H9 (cell line): ENCODE data around the gene UBE2L6. TPM values are rescaled to one million over a fixed set of nuclear protein-coding genes. Genes with fewer than 3 reads are reported as not detected.

Experiments used
- DNase-seq: peaks from one replicate; pipeline ENCODE4 v3.0.0-alpha.2; 2017
- H2AFZ ChIP-seq: one replicate; pipeline ENCODE4 v1.6.1; 2013; ENCODE audit warnings: mild to moderate bottlenecking, low read length, control low read depth, moderate library complexity
- H2AK5ac ChIP-seq: 2 replicates; pipeline ENCODE4 v1.6.1; 2013; ENCODE audit warnings: low read length, control low read depth, mixed read lengths; ENCODE audit not compliant: insufficient read length
- H2BK120ac ChIP-seq: one replicate; pipeline ENCODE4 v1.6.1; 2013; ENCODE audit warnings: low read depth, mild to moderate bottlenecking, low read length, control low read depth, inconsistent platforms; ENCODE audit not compliant: poor library complexity, severe bottlenecking
- H2BK12ac ChIP-seq: 2 replicates; pipeline ENCODE4 v1.6.1; 2013; ENCODE audit warnings: low read length, control low read depth, mixed read lengths, low read depth; ENCODE audit not compliant: insufficient read length
- H2BK15ac ChIP-seq: 2 replicates; pipeline ENCODE4 v1.6.1; 2013; ENCODE audit warnings: low read depth, low read length, control low read depth
- H2BK20ac ChIP-seq: one replicate; pipeline ENCODE4 v1.6.1; 2013; ENCODE audit warnings: low read depth, mild to moderate bottlenecking, low read length, control low read depth, inconsistent platforms; ENCODE audit not compliant: poor library complexity, severe bottlenecking
- H2BK5ac ChIP-seq: 2 replicates; pipeline ENCODE4 v1.6.1; 2013; ENCODE audit warnings: low read length, control low read depth, mixed read lengths; ENCODE audit not compliant: insufficient read length
- H3K14ac ChIP-seq: 2 replicates; pipeline ENCODE4 v1.6.1; 2013; ENCODE audit warnings: low read length, control low read depth; ENCODE audit not compliant: insufficient read depth
- H3K18ac ChIP-seq: 2 replicates; pipeline ENCODE4 v1.6.1; 2013; ENCODE audit warnings: low read depth, mild to moderate bottlenecking, mixed read lengths, low read length, control low read depth; ENCODE audit not compliant: insufficient read length
- H3K23ac ChIP-seq: 2 replicates; pipeline ENCODE4 v1.6.1; 2013; ENCODE audit warnings: low read length, control low read depth, mixed read lengths, low read depth; ENCODE audit not compliant: insufficient read length
- H3K23me2 ChIP-seq: 2 replicates; pipeline ENCODE4 v1.6.1; 2013; ENCODE audit warnings: low read depth, mild to moderate bottlenecking, mixed read lengths, low read length, control low read depth; ENCODE audit not compliant: insufficient read length, poor library complexity, severe bottlenecking
- H3K27ac ChIP-seq: 2 replicates; pipeline ENCODE4 v1.5.1; 2013; ENCODE audit warnings: low read length, control low read depth, mixed read lengths, low read depth; ENCODE audit not compliant: insufficient read length
- H3K27me3 ChIP-seq: 2 replicates; pipeline ENCODE4 v1.6.1; 2013; ENCODE audit warnings: low read length, control low read depth, inconsistent platforms; ENCODE audit not compliant: insufficient read depth
- H3K4ac ChIP-seq: 2 replicates; pipeline ENCODE4 v1.6.1; 2013; ENCODE audit warnings: low read depth, mild to moderate bottlenecking, control low read depth, inconsistent platforms, low read length, moderate library complexity
- H3K4me1 ChIP-seq: 2 replicates; pipeline ENCODE4 v1.6.1; 2013; ENCODE audit warnings: low read length, control low read depth, inconsistent platforms; ENCODE audit not compliant: insufficient read depth
- H3K4me2 ChIP-seq: 2 replicates; pipeline ENCODE4 v1.6.1; 2013; ENCODE audit warnings: low read length, control low read depth, mixed read lengths; ENCODE audit not compliant: insufficient read length, insufficient read depth
- H3K56ac ChIP-seq: 2 replicates; pipeline ENCODE4 v1.6.1; 2013; ENCODE audit warnings: low read depth, mild to moderate bottlenecking, mixed read lengths, low read length, control low read depth; ENCODE audit not compliant: insufficient read length
- H3K79me1 ChIP-seq: 2 replicates; pipeline ENCODE4 v1.6.1; 2013; ENCODE audit warnings: low read depth, mild to moderate bottlenecking, moderate library complexity, low read length, control low read depth, inconsistent platforms; ENCODE audit not compliant: insufficient read depth, poor library complexity, severe bottlenecking
- H3K79me2 ChIP-seq: 2 replicates; pipeline ENCODE4 v1.6.1; 2013; ENCODE audit warnings: low read length, control low read depth, inconsistent platforms; ENCODE audit not compliant: insufficient read depth
- H3K9ac ChIP-seq: 2 replicates; pipeline ENCODE4 v1.6.1; 2013; ENCODE audit warnings: low read length, control low read depth, mixed read lengths; ENCODE audit not compliant: insufficient read length; ENCODE audit errors: extremely low read depth
- H3K9me3 ChIP-seq: one replicate; pipeline ENCODE4 v1.6.1; 2013; ENCODE audit warnings: low read depth, low read length, inconsistent platforms; ENCODE audit not compliant: control insufficient read depth
- H3T11ph ChIP-seq: one replicate; pipeline ENCODE4 v1.6.1; 2013; ENCODE audit warnings: mild to moderate bottlenecking, low read length, control low read depth, inconsistent platforms
- H4K20me1 ChIP-seq: one replicate; pipeline ENCODE4 v1.6.1; 2013; ENCODE audit not compliant: control insufficient read depth, insufficient read length, insufficient read depth
- H4K5ac ChIP-seq: 2 replicates; pipeline ENCODE4 v1.6.1; 2013; ENCODE audit warnings: low read depth, mild to moderate bottlenecking, mixed read lengths, low read length, control low read depth; ENCODE audit not compliant: insufficient read length
- H4K8ac ChIP-seq: replicated peaks from 2 replicates; pipeline ENCODE4 v1.6.1; 2013; ENCODE audit warnings: low read length, control low read depth, mixed read lengths, low read depth; ENCODE audit not compliant: insufficient read length
- H4K91ac ChIP-seq: 2 replicates; pipeline ENCODE4 v1.6.1; 2013; ENCODE audit warnings: low read depth, mild to moderate bottlenecking, moderate library complexity, mixed read lengths, low read length, control low read depth; ENCODE audit not compliant: insufficient read length
- H3K27ac Mint-ChIP-seq, 3 experiments: 2 replicates in 2 of 3; 3 replicates in 1 of 3; pipeline ENCODE4 v1.8.0; 2020 to 2021; ENCODE audit warnings: mixed read lengths in 3 of 3, mild to moderate bottlenecking in 1 of 3, moderate library complexity in 1 of 3
- H3K27me3 Mint-ChIP-seq: 2 replicates; pipeline ENCODE4 v1.8.0; 2021; ENCODE audit warnings: low read depth, mild to moderate bottlenecking, moderate library complexity, mixed read lengths
- H3K36me3 Mint-ChIP-seq, 3 experiments: 2 replicates in 2 of 3; 3 replicates in 1 of 3; pipeline ENCODE4 v1.8.0; 2020 to 2021; ENCODE audit warnings: low read depth in 3 of 3, mixed read lengths in 3 of 3; ENCODE audit not compliant: insufficient read depth in 1 of 3
- H3K4me1 Mint-ChIP-seq, 2 experiments: 2 replicates each; pipeline ENCODE4 v1.8.0; 2020; ENCODE audit warnings: mixed read lengths in 2 of 2
- H3K4me3 Mint-ChIP-seq, 2 experiments: 2 replicates in 1 of 2; 3 replicates in 1 of 2; pipeline ENCODE4 v1.8.0; 2020 to 2021; ENCODE audit warnings: mild to moderate bottlenecking in 2 of 2, mixed read lengths in 2 of 2, moderate library complexity in 1 of 2
- H3K9me3 Mint-ChIP-seq, 2 experiments: 2 replicates in 1 of 2; 3 replicates in 1 of 2; pipeline ENCODE4 v1.8.0; 2020; ENCODE audit warnings: mild to moderate bottlenecking in 2 of 2, mixed read lengths in 2 of 2, moderate library complexity in 1 of 2
- WGBS: extraction: QIAGEN DNeasy Blood & Tissue Kit; methylation state at CpG from one replicate; pipeline ENCODE4 v1.1.7; 2013; ENCODE audit warnings: missing lambda C conversion rate, low lambda C conversion rate, mixed read lengths; ENCODE audit not compliant: insufficient read length; ENCODE audit errors: extremely low coverage; 5-methylcytosine and 5-hydroxymethylcytosine counted together
- total RNA-seq: library from RNA; stranded (reverse); gene quantifications from 2 replicates; pipeline ENCODE4 v1.2.1, GENCODE V29; 2021
- TF ChIP-seq, protein P1 (sequence below): fragments of 200-600 bp; sonication (generic); conservative IDR thresholded peaks from 3 replicates; pipeline ENCODE4 v1.8.0; 2021; ENCODE audit warnings: antibody characterized with exemption, mild to moderate bottlenecking

UBE2L6 gene
- total RNA-seq, 1 experiment from 2014 or later, result 38.9 TPM

GRCh38 chr11:57605028-57605420 is 37.6 kb upstream of the UBE2L6 start:
- no peaks in the 10 kb centered on the region for H3K9me3 Mint-ChIP-seq
- no peak for DNase-seq
- Histone ChIP-seq H3K27ac (no peak overlapping the region), H2BK120ac (no peak overlapping the region), H4K91ac (no peak overlapping the region), H3K79me2 (no peaks in the 10 kb centered on the region), H2BK20ac (no peak overlapping the region), H3K79me1 (no peaks in the 10 kb centered on the region), H3K9ac (no peak overlapping the region), H3K27me3 (no peaks in the 10 kb centered on the region), H3K4me2 (no peak overlapping the region), H3K9me3 (no peaks in the 10 kb centered on the region), H2BK15ac (no peak overlapping the region), H3K56ac (no peak overlapping the region), H3K23me2 (no peaks in the 10 kb centered on the region), H4K8ac (no peak overlapping the region), H2BK5ac (no peak overlapping the region), H4K5ac (no peak overlapping the region), H3K14ac (no peak overlapping the region), H3K4ac (no peak overlapping the region), H4K20me1 (no peaks in the 10 kb centered on the region), H3T11ph (no peak overlapping the region), H2AFZ (no peak overlapping the region), H3K18ac (no peak overlapping the region), H3K4me1 (no peaks in the 10 kb centered on the region; the same call in 1 of the 2 replicates), H3K23ac (no peak overlapping the region), H2BK12ac (no peak overlapping the region), H2AK5ac (no peak overlapping the region)
- no peaks in the 10 kb centered on the region for H3K27me3 Mint-ChIP-seq
- WGBS, result no CpG with 5 or more reads among the region's 5 CpGs
- no peak overlapping the region for H3K27ac Mint-ChIP-seq
- H3K36me3 Mint-ChIP-seq, result peaks cover 13 to 37% (median 19%) of the 10 kb centered on the region in 3 experiments; a peak in 6 of 7 replicates
- TF ChIP-seq, protein P1, sequence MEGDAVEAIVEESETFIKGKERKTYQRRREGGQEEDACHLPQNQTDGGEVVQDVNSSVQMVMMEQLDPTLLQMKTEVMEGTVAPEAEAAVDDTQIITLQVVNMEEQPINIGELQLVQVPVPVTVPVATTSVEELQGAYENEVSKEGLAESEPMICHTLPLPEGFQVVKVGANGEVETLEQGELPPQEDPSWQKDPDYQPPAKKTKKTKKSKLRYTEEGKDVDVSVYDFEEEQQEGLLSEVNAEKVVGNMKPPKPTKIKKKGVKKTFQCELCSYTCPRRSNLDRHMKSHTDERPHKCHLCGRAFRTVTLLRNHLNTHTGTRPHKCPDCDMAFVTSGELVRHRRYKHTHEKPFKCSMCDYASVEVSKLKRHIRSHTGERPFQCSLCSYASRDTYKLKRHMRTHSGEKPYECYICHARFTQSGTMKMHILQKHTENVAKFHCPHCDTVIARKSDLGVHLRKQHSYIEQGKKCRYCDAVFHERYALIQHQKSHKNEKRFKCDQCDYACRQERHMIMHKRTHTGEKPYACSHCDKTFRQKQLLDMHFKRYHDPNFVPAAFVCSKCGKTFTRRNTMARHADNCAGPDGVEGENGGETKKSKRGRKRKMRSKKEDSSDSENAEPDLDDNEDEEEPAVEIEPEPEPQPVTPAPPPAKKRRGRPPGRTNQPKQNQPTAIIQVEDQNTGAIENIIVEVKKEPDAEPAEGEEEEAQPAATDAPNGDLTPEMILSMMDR, result no peak
- H3K4me1 Mint-ChIP-seq, result peaks cover 4 to 7% of the 10 kb centered on the region in 2 experiments
- no peak overlapping the region for H3K4me3 Mint-ChIP-seq
